Hepatic stellate cell (primary cell): Measurements from ENCODE around the gene PRIM1.
"Not testable (repeated sequence)": the region's sequence is repeated elsewhere in the genome, so short reads cannot be mapped to it uniquely, and the experiment has no call there.

Experiments
- DNase-seq: peaks from one replicate; pipeline ENCODE4 v3.0.0; 2011; ENCODE audit warnings: low spot score

The PRIM1 gene

DNA sequence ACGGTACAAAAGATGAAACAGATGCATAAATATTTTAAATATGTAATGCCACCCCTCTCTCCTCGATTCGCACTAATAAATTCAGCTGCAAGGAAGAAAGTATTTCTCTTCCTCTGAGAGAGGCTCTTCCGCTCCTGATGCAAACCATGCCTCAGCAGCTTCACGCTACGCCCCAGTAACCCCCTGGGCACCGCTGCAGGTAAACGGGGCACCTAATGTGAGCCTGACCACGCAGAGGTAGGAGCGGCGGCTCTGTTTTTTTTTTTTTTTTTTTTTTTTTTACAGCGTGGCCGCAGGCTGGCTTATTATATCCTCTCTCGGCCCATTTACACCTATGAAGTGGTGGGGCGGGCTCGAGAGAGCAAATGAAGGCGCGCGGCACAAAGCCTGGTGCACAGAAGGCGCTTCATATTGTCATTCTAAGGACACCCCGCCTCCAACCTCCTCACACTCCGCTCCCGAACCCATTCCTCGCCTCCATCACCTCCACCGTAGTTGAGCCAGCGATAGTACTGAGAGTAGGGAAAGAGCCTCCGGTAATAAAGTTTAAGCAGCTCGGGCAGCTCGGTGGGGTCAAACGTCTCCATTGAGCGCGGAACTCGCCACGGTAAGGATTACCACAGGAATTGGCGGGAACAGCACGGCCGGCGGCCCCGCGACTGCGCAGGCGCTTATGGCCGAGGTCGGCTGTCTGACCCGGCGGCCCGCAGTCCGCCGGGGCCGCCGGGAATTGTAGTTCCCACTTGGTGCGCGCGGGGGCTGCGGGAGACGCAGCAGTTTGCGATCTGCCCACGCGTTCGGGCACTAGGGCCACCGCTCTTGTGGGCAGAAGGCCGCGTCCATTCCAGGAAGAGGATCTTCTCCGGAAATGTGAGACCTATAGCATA is at the start of gene PRIM1:
Gene PRIM1, minus strand, starts transcription at position 612 of the 887 bp plus-strand sequence. Its CDS starts 25 bp downstream, at position 587.
- DNase-seq: peak; percentile 91

DNA sequence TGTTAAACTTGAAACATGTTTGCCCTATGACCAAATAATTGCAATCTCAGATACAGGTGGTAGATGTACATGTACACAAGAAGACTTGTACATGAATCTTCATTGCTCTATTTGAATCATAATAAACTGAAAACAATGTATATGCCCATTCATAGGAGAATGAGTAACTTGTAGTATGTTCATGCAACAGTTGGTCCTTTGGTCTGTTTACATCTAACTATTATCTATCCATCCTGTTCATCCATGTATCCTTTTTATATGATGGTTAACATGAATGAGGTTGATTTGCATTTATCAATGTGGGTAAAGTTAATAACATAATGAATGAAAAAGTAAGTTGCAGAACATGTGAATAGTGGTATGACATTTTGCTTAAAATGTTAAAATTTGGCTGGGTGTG is 48.1 kb upstream of the PRIM1 start:
- DNase-seq: no peak

DNA sequence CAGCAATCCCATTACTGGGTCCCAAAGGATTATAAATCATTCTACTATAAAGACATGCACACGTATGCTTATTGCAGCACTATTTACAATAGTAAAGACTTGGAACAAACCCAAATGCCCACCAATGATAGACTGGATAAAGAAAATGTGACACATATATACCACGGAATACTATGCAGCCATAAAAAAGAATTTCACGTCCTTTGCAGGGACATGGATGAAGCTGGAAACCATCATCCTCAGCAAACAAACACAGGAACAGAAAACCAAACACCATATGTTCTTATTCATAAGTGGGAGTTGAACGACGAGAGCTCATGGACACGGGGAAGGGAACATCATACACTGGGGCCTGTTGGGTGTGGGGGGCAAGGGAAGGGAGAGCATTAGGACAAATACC is 47.2 kb upstream of the PRIM1 start:
- DNase-seq: not testable (repeated sequence)

- DNase-seq: not testable (repeated sequence)
Observed at GRCh38 chr12:56795791-56796190, 43.7 kb upstream of the PRIM1 start.

- DNase-seq: not testable (repeated sequence)
Observed at GRCh38 chr12:56795046-56795562, 43.0 kb upstream of the PRIM1 start.

GRCh38 chr12:56793124-56793523 is 41.0 kb upstream of the PRIM1 start:
- DNase-seq: not testable (repeated sequence)

- DNase-seq: no peak
Observed at GRCh38 chr12:56792678-56793077, 40.6 kb upstream of the PRIM1 start.

- not testable (repeated sequence) for DNase-seq
Observed at GRCh38 chr12:56789429-56789828, 37.3 kb upstream of the PRIM1 start.

- no peak for DNase-seq
Observed at GRCh38 chr12:56787498-56787897, 35.4 kb upstream of the PRIM1 start.

DNA sequence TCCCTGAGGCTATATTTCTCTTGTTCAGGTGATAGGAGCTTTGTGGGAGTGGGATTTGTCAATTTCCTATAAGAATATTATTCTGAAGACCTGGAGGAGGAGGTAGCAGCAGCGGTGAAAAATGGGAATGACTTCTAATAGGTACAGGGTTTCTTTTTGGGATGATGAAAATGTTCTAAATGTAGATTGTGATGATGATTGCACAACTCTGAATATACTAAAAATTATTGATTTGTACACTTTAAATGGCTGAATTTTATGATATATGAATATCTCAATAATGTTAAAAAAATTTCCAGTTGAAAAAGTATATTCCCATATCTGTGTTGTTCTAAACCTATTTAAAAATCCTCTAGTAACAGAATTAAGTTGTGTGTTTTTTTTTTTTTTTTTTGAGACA is 33.8 kb upstream of the PRIM1 start:
- no peak for DNase-seq

DNA sequence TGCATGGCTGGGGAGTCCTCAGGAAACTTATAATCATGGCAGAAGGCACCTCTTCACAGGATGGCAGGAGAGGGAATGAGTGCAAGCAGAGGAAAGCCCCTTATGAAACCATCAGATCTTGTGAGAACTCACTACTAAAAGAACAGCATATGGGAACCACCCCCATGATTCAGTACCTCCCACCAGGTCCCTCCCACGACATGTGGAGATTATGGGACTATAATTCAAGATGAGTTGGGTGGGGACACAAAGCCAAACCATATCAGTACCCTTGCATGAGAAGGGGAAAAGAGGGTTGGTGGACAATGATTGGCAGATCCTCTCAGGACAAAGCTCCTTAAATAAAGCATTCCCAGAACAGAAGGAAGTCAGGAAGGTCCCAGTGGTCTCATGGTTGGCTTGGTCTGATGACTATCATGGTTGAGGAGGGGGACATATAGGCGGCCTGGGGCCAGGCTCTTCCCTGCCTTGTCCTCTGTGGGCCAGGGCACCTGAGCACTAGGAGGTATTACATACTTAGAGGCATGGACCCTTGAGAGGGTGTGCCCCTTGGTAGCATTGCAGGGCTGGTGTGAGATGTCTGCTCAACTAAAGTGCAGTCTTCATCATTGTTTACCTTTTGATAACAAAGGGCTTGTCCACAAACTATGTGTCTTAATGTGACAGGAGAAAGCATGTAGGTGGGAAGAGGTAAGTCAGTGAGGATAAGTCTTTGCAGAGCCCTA is 33.2 kb upstream of the PRIM1 start:
- no peak for DNase-seq

GRCh38 chr12:56781726-56782125 is 29.6 kb upstream of the PRIM1 start:
- DNase-seq: no peak

DNA sequence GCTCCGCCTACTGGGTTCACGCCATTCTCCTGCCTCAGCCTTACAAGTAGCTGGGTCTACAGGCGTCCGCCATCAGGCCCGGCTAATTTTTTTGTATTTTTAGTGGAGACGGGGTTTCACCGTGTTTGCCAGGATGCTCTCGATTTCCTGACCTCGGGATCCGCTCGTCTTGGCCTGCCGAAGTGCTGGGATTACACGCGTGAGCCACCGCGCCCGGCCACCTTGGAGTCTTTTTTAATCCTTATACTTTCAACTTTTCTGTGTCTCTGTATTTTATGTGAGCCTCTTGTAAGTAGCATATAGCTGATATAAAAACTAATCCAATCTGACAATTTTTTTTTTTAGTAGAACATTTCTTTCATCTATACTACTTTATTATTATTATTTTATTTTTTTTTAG is 26.6 kb upstream of the PRIM1 start:
- DNase-seq: no peak

DNA sequence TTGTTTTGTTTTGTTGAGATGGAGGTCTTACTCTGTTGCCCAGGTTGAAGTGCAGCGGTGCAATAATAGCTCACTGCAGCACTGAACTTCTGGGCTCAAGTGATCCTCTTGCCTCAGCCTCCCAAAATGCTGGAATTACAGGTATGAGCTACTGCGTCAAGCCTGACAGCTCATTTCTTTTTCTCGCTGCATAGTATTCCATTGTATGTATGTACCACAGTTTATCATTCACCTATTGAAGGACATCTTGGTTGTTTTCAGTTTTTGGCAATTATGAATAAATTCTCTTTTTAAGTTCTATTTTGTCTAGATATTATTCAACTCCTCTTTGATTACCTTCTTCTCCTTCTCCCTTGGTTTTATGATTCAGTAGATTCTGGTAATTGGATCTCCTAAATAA is 24.5 kb upstream of the PRIM1 start:
- DNase-seq: no peak

DNA sequence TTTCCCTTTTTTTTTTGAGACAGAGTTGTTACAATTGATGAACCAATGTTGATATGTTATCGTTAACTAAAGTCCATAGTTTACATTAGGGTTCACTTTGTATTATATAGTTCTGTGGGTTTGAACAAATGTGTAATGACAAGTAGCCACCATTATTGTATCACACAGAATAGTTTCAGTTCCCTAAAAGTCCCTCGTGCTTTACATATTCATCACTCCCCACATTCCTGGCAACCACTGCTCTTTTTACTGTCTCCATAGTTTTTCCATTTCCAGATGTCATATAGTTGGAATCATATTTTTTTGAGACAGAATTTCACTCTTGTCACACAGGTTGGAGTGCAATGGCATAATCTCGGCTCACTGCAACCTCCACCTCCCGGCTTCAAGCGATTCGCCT is 23.5 kb upstream of the PRIM1 start:
- no peak for DNase-seq

DNA sequence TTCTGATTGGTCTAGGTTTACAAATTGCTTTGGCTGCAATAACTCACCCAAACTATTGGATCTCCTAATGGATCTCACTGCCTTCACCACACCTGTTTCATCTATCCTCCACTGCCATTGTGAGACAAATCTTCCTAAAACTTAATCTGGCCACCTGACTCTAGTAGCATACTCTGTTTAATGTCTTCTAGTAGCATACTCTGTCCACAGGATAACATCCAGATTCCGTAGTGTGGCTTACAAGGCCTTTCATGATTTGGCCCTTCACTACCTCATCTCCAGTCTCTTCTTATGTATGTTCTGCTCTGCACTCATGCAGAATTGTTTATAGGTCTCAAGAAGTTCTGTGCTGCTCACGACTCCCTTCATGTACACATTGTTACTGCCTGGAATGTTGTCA is 21.0 kb upstream of the PRIM1 start:
- no peak for DNase-seq

DNA sequence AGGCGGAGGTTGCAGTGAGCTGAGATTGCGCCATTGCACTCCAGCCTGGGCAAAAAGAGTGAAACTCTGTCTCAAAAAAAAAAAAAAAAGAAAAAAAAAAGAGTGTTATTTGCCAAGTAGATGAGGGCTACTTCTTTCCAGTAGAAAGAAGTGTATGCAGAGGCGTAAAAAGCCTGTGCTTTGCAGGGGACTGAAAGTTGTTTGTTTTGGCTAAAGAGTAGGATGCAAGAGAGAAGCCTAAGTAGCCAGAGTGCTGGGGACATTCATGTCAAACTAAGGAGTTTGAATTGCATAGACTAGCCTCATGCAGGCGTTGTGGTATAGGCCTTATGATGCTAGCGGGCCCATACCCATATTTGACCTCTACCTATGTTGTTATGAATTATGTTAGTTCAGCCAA is 20.5 kb upstream of the PRIM1 start:
- no peak for DNase-seq

GRCh38 chr12:56769868-56770267 is 17.7 kb upstream of the PRIM1 start:
- DNase-seq: no peak

DNA sequence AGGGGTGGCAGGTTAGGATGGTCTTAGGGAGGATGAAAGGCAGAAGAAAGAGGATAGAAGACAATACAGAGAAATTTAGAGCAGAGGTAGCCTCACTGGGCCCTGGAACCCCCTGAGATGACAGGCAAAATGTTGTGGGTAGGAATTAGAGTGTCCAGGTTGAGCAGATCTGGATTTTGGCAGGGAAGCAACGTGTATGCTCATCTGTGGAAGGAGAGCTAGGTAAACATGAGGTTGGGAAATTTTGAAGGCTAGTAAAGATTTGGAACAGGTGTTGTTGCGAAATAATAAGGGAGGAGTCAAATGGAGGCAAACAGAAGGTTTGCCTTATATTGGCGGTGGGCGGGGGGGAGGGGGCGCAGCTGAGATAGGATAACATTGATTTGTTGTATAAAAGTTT is 16.3 kb upstream of the PRIM1 start:
- no peak for DNase-seq

DNA sequence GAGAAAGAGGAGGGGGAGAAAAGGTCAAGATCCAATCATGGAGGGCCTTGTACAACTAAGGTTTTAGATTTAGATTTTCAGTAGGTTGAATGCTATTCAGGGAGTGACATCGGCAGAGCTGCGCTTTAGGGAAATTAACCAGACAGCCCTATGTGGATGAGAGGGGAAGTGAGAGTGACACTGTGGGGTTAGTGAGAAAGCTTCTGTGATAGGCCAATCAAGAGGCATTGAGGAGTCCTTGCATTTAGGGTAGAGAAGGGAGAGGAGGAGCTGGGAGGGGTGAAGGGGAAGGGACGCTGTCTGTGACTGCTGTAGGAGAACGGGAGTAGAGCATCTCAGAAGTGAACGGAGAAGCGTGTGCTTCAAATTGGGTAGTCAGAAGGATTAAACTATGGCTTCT is 14.4 kb upstream of the PRIM1 start:
- DNase-seq: no peak

DNA sequence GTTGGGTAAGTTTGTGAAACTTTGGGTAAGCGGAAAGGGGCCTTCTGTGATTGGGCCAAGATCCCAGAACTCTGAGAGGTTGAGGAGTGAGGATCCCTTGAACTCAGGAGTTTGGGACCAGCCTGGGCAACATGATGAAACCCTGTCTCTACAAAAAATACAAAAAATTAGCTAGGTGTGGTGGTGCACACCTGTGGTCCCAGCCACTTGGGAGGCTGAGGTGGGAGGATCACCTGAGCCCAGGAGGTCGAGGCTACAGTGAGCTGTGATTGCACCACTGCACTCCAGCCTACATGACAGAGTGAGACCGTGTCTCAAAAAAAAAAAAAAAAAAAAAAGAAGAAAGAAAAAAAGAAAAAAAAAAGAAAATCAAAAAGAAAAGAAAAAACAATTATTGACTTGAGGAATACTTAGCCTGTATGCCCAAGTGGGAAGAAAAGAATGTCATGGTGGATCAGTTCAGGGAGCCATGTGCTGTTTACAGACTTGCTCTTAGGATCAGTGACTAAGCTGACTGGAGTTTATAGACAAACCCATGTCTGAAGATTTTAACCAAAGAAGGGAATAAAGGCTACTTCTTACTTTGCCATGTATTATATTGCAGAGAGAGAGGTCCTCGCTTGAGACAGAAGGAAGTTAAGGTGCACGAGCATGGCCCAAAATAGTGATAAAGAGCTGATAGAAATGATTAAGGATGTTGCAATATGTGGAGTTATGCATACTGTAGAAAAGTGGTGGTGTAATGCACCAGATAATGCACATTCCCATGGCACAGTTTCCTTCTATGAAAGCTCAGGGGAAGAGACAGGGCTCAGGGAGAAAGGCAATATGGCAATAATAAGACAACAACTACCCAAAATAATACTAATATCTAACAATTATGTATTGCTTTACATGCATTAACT is 11.9 kb upstream of the PRIM1 start:
- DNase-seq: peak; percentile 38

- no peak for DNase-seq
Observed at GRCh38 chr12:56761812-56762211, 9.7 kb upstream of the PRIM1 start.
